HG03064 (cell line): ENCODE measurements around the gene ANKRD63.

Source experiments
- ATAC-seq: cut with Tn5 transposase; IDR thresholded peaks from one replicate; pipeline ENCODE4 v1.9.1; 2021; ENCODE audit warnings: low read depth; ENCODE audit not compliant: unreplicated experiment

Gene ANKRD63

GRCh38 chr15:40282869-40283614 lies at the start of gene ANKRD63:
TSS of gene ANKRD63 (minus strand) at chr15:40283064. CDS start at chr15:40282586, 478 bp downstream.
- ATAC-seq: no peak

DNA sequence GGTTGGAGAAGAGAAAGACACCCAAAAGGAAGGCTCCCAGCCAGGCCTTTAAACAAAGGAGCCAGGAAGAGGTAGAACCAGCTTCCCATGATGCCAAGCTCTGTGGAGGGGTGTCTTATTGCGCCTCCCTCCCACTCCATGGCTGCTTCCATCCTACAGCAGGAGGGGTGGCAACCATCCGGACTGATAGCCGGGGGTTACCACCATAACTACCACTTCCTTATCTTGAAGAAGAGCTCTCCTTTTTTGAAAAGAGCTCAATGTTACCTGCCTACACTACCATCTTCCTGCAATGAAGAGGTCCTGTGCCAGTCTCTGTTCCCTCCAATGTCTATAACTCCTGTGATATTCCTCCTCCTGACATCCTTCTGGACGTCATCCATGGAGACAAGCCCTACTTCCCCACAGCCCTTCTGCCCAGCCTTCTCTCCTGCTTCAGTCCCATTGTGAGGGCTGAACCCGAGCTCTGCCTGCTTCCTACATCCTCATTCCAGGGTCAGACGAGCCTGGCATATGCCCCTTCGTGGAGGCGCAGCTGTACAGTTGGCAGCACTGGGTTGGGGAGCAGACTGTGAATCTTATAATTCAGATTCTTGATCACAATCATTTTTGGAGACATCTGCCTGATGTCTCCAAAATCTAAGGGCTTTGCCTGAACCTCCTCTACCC lies 49.4 kb upstream of the ANKRD63 start:
- ATAC-seq: no peak

- no peak for ATAC-seq
Measured at GRCh38 chr15:40331637-40332036, 48.8 kb upstream of the ANKRD63 start.

GRCh38 chr15:40331026-40331425 lies 48.2 kb upstream of the ANKRD63 start:
- ATAC-seq: no peak

GRCh38 chr15:40330368-40330836 lies 47.5 kb upstream of the ANKRD63 start:
- no peak for ATAC-seq

DNA sequence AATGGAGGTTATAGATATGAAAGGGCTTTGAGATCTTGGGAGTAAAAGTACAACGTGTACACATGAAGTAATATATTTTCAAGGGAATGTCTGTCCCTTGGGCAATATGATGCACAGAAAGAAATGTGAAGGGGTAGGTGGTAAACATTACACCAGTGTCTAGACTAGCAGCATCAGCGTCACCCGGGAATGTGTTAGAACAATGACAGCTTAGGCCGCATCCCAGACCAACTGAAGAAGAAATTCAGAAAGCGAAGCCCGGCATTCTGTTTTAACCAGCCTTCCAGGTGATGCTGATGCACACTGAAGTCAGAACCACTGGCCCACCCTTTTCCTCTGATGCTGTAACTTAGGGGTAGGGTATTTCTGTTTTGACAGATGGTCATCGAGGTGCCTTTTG lies 46.9 kb upstream of the ANKRD63 start:
- ATAC-seq: no peak

DNA sequence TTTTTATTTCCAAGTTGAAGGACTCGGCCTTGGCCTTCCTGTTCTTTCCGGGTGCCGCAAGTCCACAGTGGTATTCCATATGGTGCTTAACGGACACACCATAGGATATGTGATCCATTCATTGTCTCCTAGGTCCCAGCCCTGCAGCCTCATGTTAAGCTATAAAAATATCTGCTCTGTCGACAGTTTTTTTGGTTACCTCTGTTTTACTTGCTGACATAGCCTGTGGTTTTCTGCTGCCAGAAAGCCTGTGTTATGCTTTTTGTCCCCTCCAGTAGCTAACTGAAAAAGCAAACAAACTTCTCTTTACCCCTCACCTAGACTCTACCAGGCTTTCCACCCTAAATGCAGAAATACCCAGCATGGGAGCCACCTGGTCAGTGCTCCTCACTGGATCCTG lies 45.9 kb upstream of the ANKRD63 start:
- ATAC-seq: no peak

DNA sequence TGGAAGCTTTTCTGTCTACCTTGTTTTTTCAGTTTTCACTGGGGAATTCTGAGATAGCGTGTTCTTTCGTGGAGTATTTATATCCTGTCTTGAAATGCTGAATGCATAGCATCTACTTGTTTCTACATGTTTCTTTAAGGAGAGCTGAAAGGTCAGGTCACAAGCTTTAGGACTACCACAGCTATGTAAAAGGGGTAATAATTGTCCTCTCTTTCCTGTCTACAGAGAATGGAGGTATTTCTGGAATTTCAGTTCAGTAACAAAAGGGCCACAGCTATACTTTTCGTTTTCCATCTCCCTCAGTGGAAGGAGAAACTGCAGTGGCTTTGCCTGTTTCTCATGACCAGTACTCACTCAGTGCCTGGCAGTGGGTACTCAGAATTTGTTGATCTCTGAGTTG lies 45.3 kb upstream of the ANKRD63 start:
- ATAC-seq: no peak

GRCh38 chr15:40327457-40327856 lies 44.6 kb upstream of the ANKRD63 start:
- no peak for ATAC-seq

DNA sequence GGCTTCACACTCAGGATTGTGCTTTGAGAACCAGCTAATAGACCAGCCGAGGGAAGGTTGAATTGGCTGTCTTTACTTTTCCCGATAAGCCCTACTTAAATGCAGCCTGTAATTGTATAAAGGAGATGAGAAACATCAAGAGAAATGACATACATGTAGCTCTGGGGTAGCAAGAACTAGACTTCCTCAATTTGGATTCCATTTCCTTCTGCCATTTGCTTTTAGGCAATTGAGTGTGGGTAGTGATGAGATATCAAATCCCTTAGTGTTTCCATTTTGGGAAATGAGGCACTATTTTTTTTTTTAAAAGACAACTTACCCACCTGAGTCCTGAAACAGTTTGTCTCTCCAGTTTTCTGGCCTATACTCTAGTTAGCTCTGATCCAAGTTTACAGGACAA lies 42.8 kb upstream of the ANKRD63 start:
- ATAC-seq: no peak

DNA sequence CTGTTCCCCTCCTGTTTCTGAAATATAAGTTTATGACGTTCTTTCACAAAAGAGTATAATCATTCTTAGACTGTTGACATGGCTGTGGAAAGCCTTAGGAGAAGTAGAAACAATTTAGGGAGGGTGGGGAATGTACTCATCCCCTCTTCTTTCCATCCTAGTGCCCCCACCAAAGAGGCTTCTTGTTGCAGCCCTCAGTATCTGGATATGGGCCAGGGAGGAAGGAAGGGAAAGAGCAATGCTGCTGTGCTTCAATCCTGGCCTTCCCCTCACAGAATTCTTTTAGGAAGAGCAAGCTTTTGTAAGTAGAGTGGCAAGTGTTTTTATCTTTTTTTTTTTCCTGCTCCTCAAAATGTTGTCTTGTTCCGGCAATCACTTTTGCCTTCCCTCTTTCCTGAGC lies 42.3 kb upstream of the ANKRD63 start:
- ATAC-seq: no peak

GRCh38 chr15:40323953-40324937 lies 41.4 kb upstream of the ANKRD63 start:
- peak; percentile 8 for ATAC-seq

DNA sequence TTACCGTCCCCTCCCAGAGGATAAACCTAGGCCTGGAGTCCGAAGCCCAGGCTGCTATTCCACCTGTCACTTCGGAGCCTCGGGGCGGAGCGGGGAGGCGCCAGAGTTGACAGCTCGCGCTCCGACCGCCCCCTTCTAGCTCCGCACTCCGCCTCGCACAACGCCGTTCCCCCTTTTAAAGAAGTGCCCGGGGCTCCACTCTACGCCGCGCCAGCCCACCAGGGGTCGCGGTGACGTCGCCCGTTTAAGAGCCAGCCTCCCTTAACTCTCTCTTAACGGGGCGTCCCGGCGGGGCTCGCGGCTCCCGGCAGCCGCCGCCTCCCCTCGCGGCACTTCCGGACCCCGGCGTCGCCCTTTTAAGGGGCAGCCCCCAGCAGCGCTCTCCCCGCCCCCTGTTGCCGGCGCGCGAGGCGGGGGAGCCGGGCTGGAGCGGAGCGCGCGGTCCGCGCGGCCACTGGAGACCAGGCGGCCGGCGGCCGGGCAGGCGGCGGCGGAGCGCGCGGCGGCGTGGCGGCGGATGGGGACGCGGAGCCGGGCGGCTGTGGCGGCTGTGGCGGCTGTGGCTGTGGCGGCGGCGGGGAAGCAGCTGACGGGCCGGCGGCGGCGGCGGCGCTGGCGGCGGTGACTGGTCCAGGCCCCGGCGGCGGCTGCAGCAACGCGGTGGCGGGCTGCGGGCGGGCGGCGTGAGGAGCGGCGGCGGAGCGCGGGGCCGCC lies 40.5 kb upstream of the ANKRD63 start, which contains the start of gene INAFM2:
Gene INAFM2, plus strand, starts transcription at position 454 of the 714 bp plus-strand sequence. CDS start 364 bp downstream, outside the sequence.
- peak; percentile 84 for ATAC-seq

GRCh38 chr15:40322531-40323238 lies 39.8 kb upstream of the ANKRD63 start:
- ATAC-seq: no peak

GRCh38 chr15:40320931-40321371 lies 38.1 kb upstream of the ANKRD63 start:
- no peak for ATAC-seq

- no peak for ATAC-seq
Measured at GRCh38 chr15:40320409-40320808, 37.5 kb upstream of the ANKRD63 start.

DNA sequence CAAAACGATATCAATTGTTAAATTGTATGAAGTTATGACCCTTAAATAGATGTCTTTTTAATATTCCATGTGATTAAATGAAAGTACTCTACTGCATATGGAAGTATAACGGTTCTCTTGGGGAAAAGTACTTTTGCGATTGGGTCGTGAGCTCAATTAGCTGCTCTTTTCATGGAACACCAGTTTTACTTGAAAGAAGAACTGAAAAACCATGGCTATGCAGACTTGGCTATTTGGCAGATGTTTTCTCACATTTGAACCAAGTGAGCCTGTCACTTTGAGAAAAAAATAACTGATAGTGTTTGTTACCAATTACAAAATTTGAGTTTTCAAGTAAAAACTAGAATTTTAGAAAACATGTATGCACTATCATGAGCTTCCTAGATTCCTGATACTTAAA lies 34.7 kb upstream of the ANKRD63 start:
- ATAC-seq: no peak

DNA sequence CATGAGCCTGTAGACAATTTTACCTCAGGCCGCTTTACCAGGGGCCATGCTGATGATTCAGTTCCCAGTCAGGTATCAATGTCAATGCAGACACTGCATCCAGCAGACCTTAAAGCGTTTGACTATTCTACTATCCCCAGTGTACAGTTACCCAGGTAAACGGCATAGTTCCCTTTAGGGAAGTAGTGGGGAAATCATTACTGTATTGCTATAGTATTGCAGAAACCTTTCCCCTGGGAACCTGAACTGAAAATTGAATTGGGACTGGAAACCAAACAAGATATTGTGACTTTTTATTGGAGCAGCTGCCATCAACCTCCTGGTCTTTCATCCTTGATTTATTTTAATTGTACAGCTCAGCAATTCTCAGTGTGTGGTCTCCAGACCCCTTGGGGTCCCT lies 34.1 kb upstream of the ANKRD63 start:
- no peak for ATAC-seq

DNA sequence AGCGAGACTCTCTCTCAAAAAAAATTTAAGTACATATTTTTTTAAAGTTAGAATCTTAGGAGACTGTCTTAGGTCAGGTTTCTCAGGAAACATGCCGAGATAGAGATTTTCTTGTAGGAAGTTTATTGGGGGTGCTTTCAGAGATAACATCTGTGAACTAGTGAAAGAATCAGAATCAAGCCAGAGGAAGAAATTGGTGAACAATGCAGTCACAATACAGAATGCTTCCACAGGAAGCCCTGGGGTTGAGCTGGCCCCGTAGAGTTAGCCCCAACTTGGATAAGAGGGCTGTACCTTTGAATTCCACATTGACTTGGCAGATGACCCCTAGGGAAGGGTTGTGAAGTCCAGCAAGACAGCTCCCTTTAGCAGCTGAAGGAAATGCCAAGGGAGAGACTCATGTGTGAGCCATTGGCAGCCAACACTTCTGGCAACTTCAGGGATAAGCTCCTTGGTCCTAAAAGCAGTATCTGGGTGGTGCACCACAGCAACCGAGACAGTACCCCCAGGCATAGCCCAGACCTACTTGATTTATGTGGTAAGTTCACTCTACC lies 31.9 kb upstream of the ANKRD63 start:
- ATAC-seq: no peak
